PFSK-1 (cell line): ENCODE results near the gene CDKN1A.

Source experiments
- FOXP2 ChIP-seq: optimal IDR thresholded peaks from 2 replicates; pipeline ENCODE3; 2011; ENCODE audit warnings: borderline replicate concordance, control low read depth, inconsistent platforms; ENCODE audit not compliant: insufficient read depth; ENCODE audit errors: extremely low read length, extremely low read depth
- POLR2AphosphoS5 ChIP-seq: IDR thresholded peaks from 2 replicates; pipeline ENCODE4 v1.6.1; 2012; ENCODE audit warnings: low read depth, mild to moderate bottlenecking, control low read depth, low read length, moderate library complexity
- SIN3A ChIP-seq: IDR thresholded peaks from 2 replicates; pipeline ENCODE4 v1.6.1; 2012; ENCODE audit warnings: mild to moderate bottlenecking, low read length, moderate library complexity, borderline replicate concordance; ENCODE audit not compliant: insufficient read depth
- TAF1 ChIP-seq: IDR thresholded peaks from 2 replicates; pipeline ENCODE4 v1.6.1; 2012; ENCODE audit warnings: low read length, control low read depth, borderline replicate concordance; ENCODE audit not compliant: insufficient read depth
- TF ChIP-seq, protein P1 (sequence below), 2 experiments: IDR thresholded peaks; 2 replicates each; pipeline versions ENCODE4 v1.6.1 to v1.8.0; 2011 to 2012; ENCODE audit warnings: low read depth in 2 of 2, low read length in 2 of 2, control low read depth in 1 of 2, inconsistent platforms in 1 of 2, mild to moderate bottlenecking in 1 of 2, moderate library complexity in 1 of 2; ENCODE audit not compliant: insufficient read depth in 1 of 2

The CDKN1A gene

DNA sequence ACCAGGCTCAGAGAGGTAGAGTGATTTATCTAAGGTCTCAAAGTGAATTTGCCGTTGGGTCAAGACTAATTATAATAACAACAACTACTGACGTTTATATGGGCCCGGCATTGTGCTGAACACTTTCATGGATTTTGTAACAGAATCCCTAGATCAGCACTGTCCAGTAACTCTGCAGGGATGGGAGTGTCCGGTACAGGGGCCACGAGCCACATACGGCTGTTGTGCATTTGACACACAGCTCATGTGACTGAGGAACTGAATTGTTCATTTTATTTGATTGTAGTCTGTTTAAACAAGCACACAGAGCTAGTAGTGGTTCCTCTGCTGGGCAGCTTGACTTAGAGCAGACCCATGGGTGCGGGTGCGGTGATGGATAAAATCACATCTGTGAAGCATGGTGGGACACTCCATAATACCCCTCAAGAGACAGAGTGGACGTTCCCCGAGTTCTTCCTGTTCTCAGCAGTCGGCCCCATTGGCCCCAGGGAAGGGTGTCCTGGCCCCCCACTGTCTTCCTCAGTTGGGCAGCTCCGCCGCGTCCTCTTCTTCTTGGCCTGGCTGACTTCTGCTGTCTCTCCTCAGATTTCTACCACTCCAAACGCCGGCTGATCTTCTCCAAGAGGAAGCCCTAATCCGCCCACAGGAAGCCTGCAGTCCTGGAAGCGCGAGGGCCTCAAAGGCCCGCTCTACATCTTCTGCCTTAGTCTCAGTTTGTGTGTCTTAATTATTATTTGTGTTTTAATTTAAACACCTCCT lies 6.8 kb downstream of the CDKN1A start:
- no peak for TF ChIP-seq TAF1
- TF ChIP-seq POLR2AphosphoS5, result no peak
- TF ChIP-seq, protein P1, sequence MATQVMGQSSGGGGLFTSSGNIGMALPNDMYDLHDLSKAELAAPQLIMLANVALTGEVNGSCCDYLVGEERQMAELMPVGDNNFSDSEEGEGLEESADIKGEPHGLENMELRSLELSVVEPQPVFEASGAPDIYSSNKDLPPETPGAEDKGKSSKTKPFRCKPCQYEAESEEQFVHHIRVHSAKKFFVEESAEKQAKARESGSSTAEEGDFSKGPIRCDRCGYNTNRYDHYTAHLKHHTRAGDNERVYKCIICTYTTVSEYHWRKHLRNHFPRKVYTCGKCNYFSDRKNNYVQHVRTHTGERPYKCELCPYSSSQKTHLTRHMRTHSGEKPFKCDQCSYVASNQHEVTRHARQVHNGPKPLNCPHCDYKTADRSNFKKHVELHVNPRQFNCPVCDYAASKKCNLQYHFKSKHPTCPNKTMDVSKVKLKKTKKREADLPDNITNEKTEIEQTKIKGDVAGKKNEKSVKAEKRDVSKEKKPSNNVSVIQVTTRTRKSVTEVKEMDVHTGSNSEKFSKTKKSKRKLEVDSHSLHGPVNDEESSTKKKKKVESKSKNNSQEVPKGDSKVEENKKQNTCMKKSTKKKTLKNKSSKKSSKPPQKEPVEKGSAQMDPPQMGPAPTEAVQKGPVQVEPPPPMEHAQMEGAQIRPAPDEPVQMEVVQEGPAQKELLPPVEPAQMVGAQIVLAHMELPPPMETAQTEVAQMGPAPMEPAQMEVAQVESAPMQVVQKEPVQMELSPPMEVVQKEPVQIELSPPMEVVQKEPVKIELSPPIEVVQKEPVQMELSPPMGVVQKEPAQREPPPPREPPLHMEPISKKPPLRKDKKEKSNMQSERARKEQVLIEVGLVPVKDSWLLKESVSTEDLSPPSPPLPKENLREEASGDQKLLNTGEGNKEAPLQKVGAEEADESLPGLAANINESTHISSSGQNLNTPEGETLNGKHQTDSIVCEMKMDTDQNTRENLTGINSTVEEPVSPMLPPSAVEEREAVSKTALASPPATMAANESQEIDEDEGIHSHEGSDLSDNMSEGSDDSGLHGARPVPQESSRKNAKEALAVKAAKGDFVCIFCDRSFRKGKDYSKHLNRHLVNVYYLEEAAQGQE (IDR thresholded peaks at IDR 0.05; ENCODE audit: insufficient read depth in 1 of 2, low read depth in 2 of 2, low read length in 2 of 2), result no peak
- no peak for TF ChIP-seq FOXP2
- TF ChIP-seq SIN3A, result no peak

DNA sequence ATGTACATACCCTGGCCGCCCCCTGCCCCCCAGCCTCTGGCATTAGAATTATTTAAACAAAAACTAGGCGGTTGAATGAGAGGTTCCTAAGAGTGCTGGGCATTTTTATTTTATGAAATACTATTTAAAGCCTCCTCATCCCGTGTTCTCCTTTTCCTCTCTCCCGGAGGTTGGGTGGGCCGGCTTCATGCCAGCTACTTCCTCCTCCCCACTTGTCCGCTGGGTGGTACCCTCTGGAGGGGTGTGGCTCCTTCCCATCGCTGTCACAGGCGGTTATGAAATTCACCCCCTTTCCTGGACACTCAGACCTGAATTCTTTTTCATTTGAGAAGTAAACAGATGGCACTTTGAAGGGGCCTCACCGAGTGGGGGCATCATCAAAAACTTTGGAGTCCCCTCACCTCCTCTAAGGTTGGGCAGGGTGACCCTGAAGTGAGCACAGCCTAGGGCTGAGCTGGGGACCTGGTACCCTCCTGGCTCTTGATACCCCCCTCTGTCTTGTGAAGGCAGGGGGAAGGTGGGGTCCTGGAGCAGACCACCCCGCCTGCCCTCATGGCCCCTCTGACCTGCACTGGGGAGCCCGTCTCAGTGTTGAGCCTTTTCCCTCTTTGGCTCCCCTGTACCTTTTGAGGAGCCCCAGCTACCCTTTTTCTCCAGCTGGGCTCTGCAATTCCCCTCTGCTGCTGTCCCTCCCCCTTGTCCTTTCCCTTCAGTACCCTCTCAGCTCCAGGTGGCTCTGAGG lies 7.6 kb downstream of the CDKN1A start:
- TF ChIP-seq POLR2AphosphoS5 (no peak), FOXP2 (no peak), TAF1 (no peak), SIN3A (no peak)
- TF ChIP-seq, protein P1 (IDR thresholded peaks at IDR 0.05; ENCODE audit: insufficient read depth in 1 of 2, low read depth in 2 of 2, low read length in 2 of 2), result no peak

DNA sequence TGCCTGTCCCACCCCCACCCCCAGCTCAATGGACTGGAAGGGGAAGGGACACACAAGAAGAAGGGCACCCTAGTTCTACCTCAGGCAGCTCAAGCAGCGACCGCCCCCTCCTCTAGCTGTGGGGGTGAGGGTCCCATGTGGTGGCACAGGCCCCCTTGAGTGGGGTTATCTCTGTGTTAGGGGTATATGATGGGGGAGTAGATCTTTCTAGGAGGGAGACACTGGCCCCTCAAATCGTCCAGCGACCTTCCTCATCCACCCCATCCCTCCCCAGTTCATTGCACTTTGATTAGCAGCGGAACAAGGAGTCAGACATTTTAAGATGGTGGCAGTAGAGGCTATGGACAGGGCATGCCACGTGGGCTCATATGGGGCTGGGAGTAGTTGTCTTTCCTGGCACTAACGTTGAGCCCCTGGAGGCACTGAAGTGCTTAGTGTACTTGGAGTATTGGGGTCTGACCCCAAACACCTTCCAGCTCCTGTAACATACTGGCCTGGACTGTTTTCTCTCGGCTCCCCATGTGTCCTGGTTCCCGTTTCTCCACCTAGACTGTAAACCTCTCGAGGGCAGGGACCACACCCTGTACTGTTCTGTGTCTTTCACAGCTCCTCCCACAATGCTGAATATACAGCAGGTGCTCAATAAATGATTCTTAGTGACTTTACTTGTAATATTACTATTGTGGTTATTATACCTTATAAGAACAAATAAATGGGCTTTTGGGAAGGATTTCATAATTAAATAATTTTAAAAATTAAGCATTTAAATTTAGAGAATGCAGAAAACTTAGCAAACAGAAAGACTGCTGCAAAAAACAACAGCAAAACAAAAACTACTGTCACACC lies 8.4 kb downstream of the CDKN1A start:
- TF ChIP-seq TAF1, result no peak
- TF ChIP-seq POLR2AphosphoS5, result no peak

DNA sequence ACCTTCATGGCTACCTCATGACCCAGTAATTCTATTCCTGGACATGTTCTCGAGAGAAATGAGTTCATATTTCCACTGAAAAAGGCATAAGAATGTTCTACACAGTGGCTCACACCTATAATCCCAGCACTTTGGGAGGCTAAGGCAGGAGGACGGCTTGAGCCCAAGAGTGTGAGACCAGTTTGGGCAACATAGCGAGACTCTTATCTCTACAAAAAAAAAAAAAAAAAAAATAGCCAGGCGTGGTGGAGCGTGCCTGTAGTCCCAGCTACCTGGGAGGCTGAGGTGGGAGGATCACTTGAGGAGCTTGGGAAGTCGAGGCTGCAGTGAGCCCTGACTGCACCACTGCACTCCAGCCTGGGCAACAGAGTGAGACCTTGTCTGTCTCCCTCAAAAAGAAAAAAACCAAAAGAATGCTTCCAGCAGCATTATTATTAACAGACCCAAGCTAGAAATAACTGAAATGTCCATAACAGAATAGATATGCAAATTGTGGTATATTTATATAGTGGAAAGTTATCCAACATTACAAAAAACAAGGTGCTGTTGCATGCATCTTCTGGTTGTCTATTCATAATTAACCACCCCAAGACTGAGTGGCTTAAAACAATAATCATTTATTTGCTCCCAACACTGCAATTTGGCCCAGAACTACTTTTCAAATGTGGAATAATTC lies 9.7 kb downstream of the CDKN1A start:
- TF ChIP-seq SIN3A (no peak), FOXP2 (no peak), TAF1 (no peak), POLR2AphosphoS5 (no peak)
- TF ChIP-seq, protein P1 (IDR thresholded peaks at IDR 0.05; ENCODE audit: insufficient read depth in 1 of 2, low read depth in 2 of 2, low read length in 2 of 2), result no peak

DNA sequence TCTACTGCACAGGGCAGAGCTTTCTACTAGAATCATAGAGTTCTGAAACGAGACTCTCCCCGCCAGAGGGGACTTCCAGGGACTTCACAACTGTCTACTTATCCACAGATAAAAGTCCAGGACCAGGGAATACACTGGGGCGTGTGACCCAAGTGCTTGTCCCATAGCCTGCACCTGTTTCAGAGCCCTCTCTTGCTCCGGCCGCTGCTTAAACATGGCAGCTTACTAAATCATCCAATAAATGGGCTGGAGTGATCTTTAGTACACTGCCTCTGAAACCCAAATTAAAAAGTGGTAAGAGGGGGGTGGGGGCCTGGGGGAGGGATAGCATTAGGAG lies 10.2 kb downstream of the CDKN1A start:
- TF ChIP-seq FOXP2 (no peak), POLR2AphosphoS5 (no peak), SIN3A (no peak), TAF1 (no peak)
- TF ChIP-seq, protein P1 (IDR thresholded peaks at IDR 0.05; ENCODE audit: insufficient read depth in 1 of 2, low read depth in 2 of 2, low read length in 2 of 2), result no peak
